ENCODE data around the gene USP11. TPM values are rescaled to one million over a fixed set of nuclear protein-coding genes. Genes with fewer than 3 reads are reported as not detected.

The USP11 gene
- total RNA-seq = 100 to 1,000 TPM in 1 of 6 donors, 10 to 100 TPM in 5; 42.9 to 103 (median 60.0) TPM

DNA sequence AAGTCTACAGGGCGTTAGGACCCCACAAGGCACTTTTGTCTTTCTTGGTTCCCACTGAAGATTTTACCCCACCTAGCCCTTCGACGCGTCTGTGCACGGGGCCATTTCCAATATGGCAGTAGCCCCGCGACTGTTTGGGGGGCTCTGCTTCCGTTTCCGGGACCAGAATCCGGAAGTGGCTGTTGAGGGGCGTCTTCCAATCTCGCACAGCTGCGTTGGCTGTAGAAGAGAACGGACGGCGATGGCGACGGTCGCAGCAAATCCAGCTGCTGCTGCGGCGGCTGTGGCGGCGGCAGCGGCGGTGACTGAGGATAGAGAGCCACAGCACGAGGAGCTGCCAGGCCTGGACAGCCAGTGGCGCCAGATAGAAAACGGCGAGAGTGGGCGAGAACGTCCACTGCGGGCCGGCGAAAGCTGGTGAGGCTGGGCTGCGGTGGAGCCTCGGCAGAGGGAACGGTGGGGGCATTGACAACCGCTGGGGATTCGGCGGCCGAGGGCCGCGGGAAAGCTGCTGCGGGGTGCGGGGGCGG lies at the start of gene USP11:
TSS of gene USP11 (plus strand) at position 207 of the 530 bp plus-strand sequence. CDS start at position 242, 35 bp downstream.
- no peaks in the 10 kb centered on the region for H3K27me3 ChIP-seq
- 0 to 17% methylated on average over 4 to 44 of the region's 46 CpGs for WGBS, 2 donors
- peak; percentile 34 to 92 for DNase-seq
- no peaks in the 10 kb centered on the region for H3K9me3 ChIP-seq
- ATAC-seq (ENCODE audit: low FRiP score in 2 of 2) = peak; percentile 8 to 64
- H3K4me3 ChIP-seq = peak within 1 kb of the TSS; percentile 32 to 68 (median 58)
- peaks cover 0 to 8% (median 0%) of the 10 kb centered on the region in 4 donors for H3K4me1 ChIP-seq
- peaks cover 0 to 16% (median 5%) of the 10 kb centered on the region in 4 donors for H3K36me3 ChIP-seq
- TF ChIP-seq EP300 (IDR thresholded peaks at IDR 0.05) = no peak
- peak in 2 of 4 donors; percentile 72 to 91 for TF ChIP-seq POLR2A (IDR thresholded peaks at IDR 0.05)
- peak; percentile 41 to 54 for TF ChIP-seq POLR2AphosphoS5 (IDR thresholded peaks at IDR 0.05)
- TF ChIP-seq CTCF (IDR thresholded peaks at IDR 0.05) = no peak
- H3K27ac ChIP-seq = peak within 1 kb of the TSS; percentile 94 to 98 (median 97)

DNA sequence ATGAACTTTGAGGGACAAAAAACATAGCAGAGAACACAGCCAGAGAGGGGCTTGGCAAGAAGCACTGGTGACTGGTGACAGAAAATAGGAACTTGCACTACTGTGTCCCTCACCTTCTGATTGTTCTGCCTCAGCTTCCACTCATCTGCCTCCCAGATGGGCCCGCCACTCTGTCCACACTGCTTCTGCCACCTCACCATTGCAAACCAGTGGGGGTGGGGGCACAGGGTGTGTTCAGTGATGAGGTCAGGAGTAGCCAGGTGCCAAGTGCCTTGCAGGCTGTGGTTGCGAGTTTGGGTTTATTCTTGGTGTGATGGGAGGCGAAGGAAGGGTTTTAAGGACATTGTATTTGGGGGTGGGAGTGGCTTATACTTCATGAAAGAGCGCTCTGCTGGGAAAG lies 48.3 kb upstream of the USP11 start:
- Histone ChIP-seq H3K4me1 (no peaks in the 10 kb centered on the region), H3K9me3 (no peaks in the 10 kb centered on the region), H3K27ac (no peak overlapping the region), H3K4me3 (no peak overlapping the region), H3K27me3 (no peaks in the 10 kb centered on the region), H3K36me3 (peaks cover 7 to 70% (median 38%) of the 10 kb centered on the region in 4 donors)
- 84 to 100% methylated on average over 3 to 4 of the region's 4 CpGs for WGBS, 2 donors
- DNase-seq (no peak), ATAC-seq (ENCODE audit: low FRiP score in 2 of 2) (no peak)
- no peak for TF ChIP-seq EP300 (IDR thresholded peaks at IDR 0.05)
- TF ChIP-seq CTCF (IDR thresholded peaks at IDR 0.05) = no peak
- TF ChIP-seq POLR2A (IDR thresholded peaks at IDR 0.05) = no peak
- TF ChIP-seq POLR2AphosphoS5 (IDR thresholded peaks at IDR 0.05) = no peak

- Histone ChIP-seq H3K4me1 (no peaks in the 10 kb centered on the region), H3K36me3 (peaks cover 7 to 63% (median 35%) of the 10 kb centered on the region in 4 donors), H3K4me3 (no peak overlapping the region), H3K27ac (no peak overlapping the region), H3K9me3 (no peaks in the 10 kb centered on the region), H3K27me3 (no peaks in the 10 kb centered on the region)
- ATAC-seq (ENCODE audit: low FRiP score in 2 of 2) (no peak), DNase-seq (no peak)
- TF ChIP-seq EP300 (IDR thresholded peaks at IDR 0.05) (no peak), POLR2AphosphoS5 (IDR thresholded peaks at IDR 0.05) (no peak), POLR2A (IDR thresholded peaks at IDR 0.05) (no peak), CTCF (IDR thresholded peaks at IDR 0.05) (no peak)
- 86 to 97% methylated on average over 5 to 17 of the region's 17 CpGs for WGBS, 2 donors
These were observed 47.6 kb upstream of the USP11 start for GRCh38 chrX:47185241-47185640.

- DNase-seq (no peak), ATAC-seq (ENCODE audit: low FRiP score in 2 of 2) (no peak)
- H3K9me3 ChIP-seq = no peaks in the 10 kb centered on the region
- H3K4me3 ChIP-seq = no peak overlapping the region
- H3K27ac ChIP-seq = no peak overlapping the region
- peaks cover 5 to 53% (median 30%) of the 10 kb centered on the region in 4 donors for H3K36me3 ChIP-seq
- TF ChIP-seq POLR2AphosphoS5 (IDR thresholded peaks at IDR 0.05) = no peak
- TF ChIP-seq EP300 (IDR thresholded peaks at IDR 0.05) = no peak
- peaks cover 0 to 1% (median 0%) of the 10 kb centered on the region in 4 donors for H3K4me1 ChIP-seq
- 87 to 95% methylated on average over 4 to 24 of the region's 27 CpGs for WGBS, 2 donors
- no peaks in the 10 kb centered on the region for H3K27me3 ChIP-seq
These were observed 46.6 kb upstream of the USP11 start for GRCh38 chrX:47186096-47186740.

DNA sequence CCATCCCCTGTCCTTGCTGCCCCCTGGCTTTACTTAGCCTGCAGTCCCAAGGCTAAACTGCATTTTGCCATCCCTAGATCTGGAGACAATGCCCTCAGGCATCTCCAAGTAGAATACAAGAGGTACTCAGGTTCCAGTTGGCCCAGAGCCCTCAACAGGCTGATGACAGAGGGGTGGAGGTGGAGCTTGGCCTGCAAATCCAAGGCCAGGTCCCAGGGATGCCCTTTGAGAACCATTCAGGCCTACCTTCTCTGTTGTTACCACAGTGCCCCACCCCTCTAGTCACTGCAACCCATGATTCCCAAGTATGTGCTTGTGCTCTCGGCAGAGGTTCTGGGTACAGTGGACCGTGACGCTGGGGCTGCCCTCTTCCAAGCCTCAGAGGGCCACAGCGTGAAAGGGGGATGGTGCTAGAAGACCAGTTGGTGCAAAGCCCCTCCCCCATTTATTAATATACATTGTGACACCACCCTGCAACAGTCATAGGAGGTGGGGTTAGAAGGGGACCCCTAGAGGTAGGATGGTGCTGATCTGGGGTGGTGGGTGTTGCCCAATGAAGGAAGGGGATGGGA lies 45.6 kb upstream of the USP11 start:
- H3K27ac ChIP-seq = no peak overlapping the region
- DNase-seq (no peak), ATAC-seq (ENCODE audit: low FRiP score in 2 of 2) (no peak)
- H3K9me3 ChIP-seq = no peaks in the 10 kb centered on the region
- TF ChIP-seq POLR2A (IDR thresholded peaks at IDR 0.05) (no peak), POLR2AphosphoS5 (IDR thresholded peaks at IDR 0.05) (no peak), EP300 (IDR thresholded peaks at IDR 0.05) (no peak), CTCF (IDR thresholded peaks at IDR 0.05) (no peak)
- no peaks in the 10 kb centered on the region for H3K27me3 ChIP-seq
- H3K4me1 ChIP-seq = peaks cover 0 to 10% (median 3%) of the 10 kb centered on the region in 4 donors
- H3K36me3 ChIP-seq = peaks cover 0 to 43% (median 21%) of the 10 kb centered on the region in 4 donors
- H3K4me3 ChIP-seq = no peak overlapping the region
- 88 to 89% methylated on average over 1 to 4 of the region's 4 CpGs for WGBS, 2 donors

Measured in upper lobe of left lung (tissue), 6 donors.